Vagina (tissue), 2 donors: ENCODE data around the gene ACACA. TPM values are rescaled to one million over a fixed set of nuclear protein-coding genes. Genes with fewer than 3 reads are reported as not detected.

ENCODE experiments used
- DNase-seq, 2 donors: peaks; one replicate each; pipeline ENCODE4 v3.0.0-alpha.2; 2017; ENCODE audit errors: extremely low spot score in 2 of 2
- H3K27ac ChIP-seq: fragments of 200-600 bp; sonication (generic); one replicate; pipeline ENCODE4 v1.5.1; 2019
- H3K27me3 ChIP-seq: fragments of 200-600 bp; sonication (generic); one replicate; pipeline ENCODE4 v1.5.1; 2019
- H3K36me3 ChIP-seq, 2 donors: fragments of 200-600 bp; sonication (generic); one replicate each; pipeline ENCODE4 v1.5.1; 2017 to 2019
- H3K4me1 ChIP-seq: fragments of 200-600 bp; sonication (generic); one replicate; pipeline ENCODE4 v1.5.1; 2019
- H3K4me3 ChIP-seq, 2 donors: fragments of 200-600 bp; sonication (generic); 1 replicate in 1 of 2; 2 replicates in 1 of 2; pipeline ENCODE4 v1.5.1; 2016 to 2019
- H3K9me3 ChIP-seq: fragments of 200-600 bp; sonication (generic); one replicate; pipeline ENCODE4 v1.5.1; 2019
- CTCF ChIP-seq, 3 experiments: fragments of 450-650 bp in 2 of 3; fragments of 200-600 bp in 1 of 3; sonication (generic) in 1 of 3; IDR thresholded peaks; one replicate each; pipeline ENCODE4 v1.5.1; 2017 to 2019; ENCODE audit warnings: antibody characterized with exemption in 3 of 3, mild to moderate bottlenecking in 2 of 3, moderate library complexity in 2 of 3
- POLR2A ChIP-seq, 2 donors: fragments of 450-650 bp; IDR thresholded peaks; one replicate each; pipeline ENCODE4 v1.6.1; 2017; ENCODE audit warnings: antibody characterized with exemption in 2 of 2, mild to moderate bottlenecking in 2 of 2, moderate library complexity in 2 of 2
- POLR2AphosphoS5 ChIP-seq, 2 donors: sonication (generic); formaldehyde crosslinking; IDR thresholded peaks; one replicate each; pipeline ENCODE4 v1.9.0; 2017; ENCODE audit warnings: antibody characterized with exemption in 2 of 2, mild to moderate bottlenecking in 2 of 2, low read depth in 1 of 2; ENCODE audit not compliant: insufficient read depth in 1 of 2
- intact Hi-C: fragments of 100-400 bp; cut with DNase I; formaldehyde crosslinking; loops from one replicate; pipeline ENCODE4 v1.15.1; 2023
- total RNA-seq: library from RNA; depleted of rRNA; stranded (reverse); fragments of >200 nt; gene quantifications from one replicate; pipeline ENCODE4 v1.2.3, GENCODE V29; 2016

ACACA gene
- total RNA-seq, 1 donor from 2014 or later = 44.7 TPM

GRCh38 chr17:37284191-37284590 lies 122.4 kb downstream of the ACACA start:
- Histone ChIP-seq H3K27ac (no peak overlapping the region), H3K4me3 (no peak overlapping the region), H3K36me3 (peaks cover 0 to 5% of the 10 kb centered on the region in 2 donors), H3K27me3 (no peaks in the 10 kb centered on the region), H3K9me3 (no peaks in the 10 kb centered on the region), H3K4me1 (no peaks in the 10 kb centered on the region)
- TF ChIP-seq POLR2A (IDR thresholded peaks at IDR 0.05) (no peak), POLR2AphosphoS5 (IDR thresholded peaks at IDR 0.05; ENCODE audit: insufficient read depth in 1 of 2, low read depth in 1 of 2) (no peak), CTCF (IDR thresholded peaks at IDR 0.05) (no peak)
- intact Hi-C loops = no loop called here
- no peak for DNase-seq

GRCh38 chr17:37283414-37283961 lies 123.1 kb downstream of the ACACA start:
- peaks cover 0 to 5% of the 10 kb centered on the region in 2 donors for H3K36me3 ChIP-seq
- no peak overlapping the region for H3K27ac ChIP-seq
- H3K4me3 ChIP-seq = no peak overlapping the region
- TF ChIP-seq POLR2A (IDR thresholded peaks at IDR 0.05) (no peak), POLR2AphosphoS5 (IDR thresholded peaks at IDR 0.05; ENCODE audit: insufficient read depth in 1 of 2, low read depth in 1 of 2) (no peak), CTCF (IDR thresholded peaks at IDR 0.05) (no peak)
- H3K9me3 ChIP-seq = no peaks in the 10 kb centered on the region
- H3K4me1 ChIP-seq = no peaks in the 10 kb centered on the region
- no peak for DNase-seq
- intact Hi-C loops = no loop called here
- no peaks in the 10 kb centered on the region for H3K27me3 ChIP-seq

- Histone ChIP-seq H3K9me3 (no peaks in the 10 kb centered on the region), H3K4me1 (no peaks in the 10 kb centered on the region), H3K27me3 (no peaks in the 10 kb centered on the region), H3K27ac (no peak overlapping the region), H3K4me3 (no peak overlapping the region), H3K36me3 (peaks cover 0 to 5% of the 10 kb centered on the region in 2 donors)
- intact Hi-C loops = no loop called here
- no peak for DNase-seq
- no peak for TF ChIP-seq POLR2A (IDR thresholded peaks at IDR 0.05)
- no peak for TF ChIP-seq CTCF (IDR thresholded peaks at IDR 0.05)
- TF ChIP-seq POLR2AphosphoS5 (IDR thresholded peaks at IDR 0.05; ENCODE audit: insufficient read depth in 1 of 2, low read depth in 1 of 2) = no peak
These were observed 125.8 kb downstream of the ACACA start for GRCh38 chr17:37280841-37281240.

- Histone ChIP-seq H3K4me1 (peaks cover 9% of the 10 kb centered on the region), H3K27me3 (no peaks in the 10 kb centered on the region), H3K9me3 (no peaks in the 10 kb centered on the region), H3K36me3 (peaks cover 0 to 5% of the 10 kb centered on the region in 2 donors), H3K27ac (no peak overlapping the region), H3K4me3 (no peak overlapping the region)
- intact Hi-C loops = no loop called here
- no peak for TF ChIP-seq POLR2A (IDR thresholded peaks at IDR 0.05)
- no peak for TF ChIP-seq POLR2AphosphoS5 (IDR thresholded peaks at IDR 0.05; ENCODE audit: insufficient read depth in 1 of 2, low read depth in 1 of 2)
- TF ChIP-seq CTCF (IDR thresholded peaks at IDR 0.05) = no peak
- no peak for DNase-seq
These were observed 128.3 kb downstream of the ACACA start for GRCh38 chr17:37278247-37278894.

- DNase-seq = no peak
- H3K27ac ChIP-seq = no peak overlapping the region
- no peaks in the 10 kb centered on the region for H3K27me3 ChIP-seq
- no peak for TF ChIP-seq POLR2A (IDR thresholded peaks at IDR 0.05)
- TF ChIP-seq CTCF (IDR thresholded peaks at IDR 0.05) = no peak
- no peak for TF ChIP-seq POLR2AphosphoS5 (IDR thresholded peaks at IDR 0.05; ENCODE audit: insufficient read depth in 1 of 2, low read depth in 1 of 2)
- peaks cover 0 to 5% of the 10 kb centered on the region in 2 donors for H3K36me3 ChIP-seq
- H3K4me3 ChIP-seq = no peak overlapping the region
- intact Hi-C loops = no loop called here
- H3K9me3 ChIP-seq = no peaks in the 10 kb centered on the region
- H3K4me1 ChIP-seq = peaks cover 9% of the 10 kb centered on the region
These were observed 130.2 kb downstream of the ACACA start for GRCh38 chr17:37276475-37276874.
